ENCODE results near the gene PTCH2. TPM values are rescaled to one million over a fixed set of nuclear protein-coding genes. Genes with fewer than 3 reads are reported as not detected.

Gene PTCH2
- total RNA-seq, 1 experiment from 2014 or later, result 1.1 TPM

- no peaks in the 10 kb centered on the region for H3K9me3 Mint-ChIP-seq
- POLR2A ChIA-PET, result interaction anchor here (0.6 kb wide), 1 partner anchor 642 kb away, joined by 3 read pairs; no protein-coding TSS in a partner anchor
- H3K4me3 Mint-ChIP-seq, result no peak overlapping the region
- H3K36me3 Mint-ChIP-seq, result peaks cover 3% of the 10 kb centered on the region; the same call in 1 of the 2 replicates
- H3K4me1 Mint-ChIP-seq, result peaks cover 12% of the 10 kb centered on the region
- H3K27me3 Mint-ChIP-seq (ENCODE audit: low read depth), result no peaks in the 10 kb centered on the region
- ATAC-seq (no peak), DNase-seq (ENCODE audit: low spot score) (no peak)
- CTCF ChIA-PET, result interaction anchor here (1.0 kb wide), 1 partner anchor 67 kb away, joined by 3 read pairs; no protein-coding TSS in a partner anchor
- TF ChIP-seq TCF7 (CRISPR knock-in tag; IDR thresholded peaks at IDR 0.05; ENCODE audit: low read depth), result no peak
- no peak for TF ChIP-seq CREM (CRISPR knock-in tag; IDR thresholded peaks at IDR 0.05)
- no peak for TF ChIP-seq JAZF1 (CRISPR knock-in tag; IDR thresholded peaks at IDR 0.05)
- no peak for TF ChIP-seq NR2C2 (CRISPR knock-in tag; IDR thresholded peaks at IDR 0.05)
- no peak for TF ChIP-seq STAT6 (CRISPR knock-in tag; conservative IDR thresholded peaks at IDR 0.05; ENCODE audit: low read depth)
- no peak for TF ChIP-seq ZBTB43 (CRISPR knock-in tag; IDR thresholded peaks at IDR 0.05)
- H3K27ac Mint-ChIP-seq, result no peak overlapping the region; the same call in 1 of the 2 replicates
Observed at GRCh38 chr1:44851308-44851707, 8.3 kb upstream of the PTCH2 start.

- TF ChIP-seq NFE2L1 (CRISPR knock-in tag; IDR thresholded peaks at IDR 0.05), result no peak
- no peak for TF ChIP-seq JUN (CRISPR knock-in tag; IDR thresholded peaks at IDR 0.05)
- no peak for TF ChIP-seq HMGA2 (CRISPR knock-in tag; IDR thresholded peaks at IDR 0.05)
- TF ChIP-seq CDX4 (CRISPR knock-in tag; IDR thresholded peaks at IDR 0.05; ENCODE audit: borderline replicate concordance), result no peak
- TF ChIP-seq FOXJ3 (CRISPR knock-in tag; IDR thresholded peaks at IDR 0.05; ENCODE audit: borderline replicate concordance), result no peak
- TF ChIP-seq IRF2 (CRISPR knock-in tag; IDR thresholded peaks at IDR 0.05; ENCODE audit: borderline replicate concordance, low read depth), result no peak
- TF ChIP-seq, protein P1, sequence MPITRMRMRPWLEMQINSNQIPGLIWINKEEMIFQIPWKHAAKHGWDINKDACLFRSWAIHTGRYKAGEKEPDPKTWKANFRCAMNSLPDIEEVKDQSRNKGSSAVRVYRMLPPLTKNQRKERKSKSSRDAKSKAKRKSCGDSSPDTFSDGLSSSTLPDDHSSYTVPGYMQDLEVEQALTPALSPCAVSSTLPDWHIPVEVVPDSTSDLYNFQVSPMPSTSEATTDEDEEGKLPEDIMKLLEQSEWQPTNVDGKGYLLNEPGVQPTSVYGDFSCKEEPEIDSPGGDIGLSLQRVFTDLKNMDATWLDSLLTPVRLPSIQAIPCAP (CRISPR knock-in tag; IDR thresholded peaks at IDR 0.05), result no peak
- TF ChIP-seq ZNF512 (CRISPR knock-in tag; IDR thresholded peaks at IDR 0.05; ENCODE audit: borderline replicate concordance), result no peak
- TF ChIP-seq, protein P2, sequence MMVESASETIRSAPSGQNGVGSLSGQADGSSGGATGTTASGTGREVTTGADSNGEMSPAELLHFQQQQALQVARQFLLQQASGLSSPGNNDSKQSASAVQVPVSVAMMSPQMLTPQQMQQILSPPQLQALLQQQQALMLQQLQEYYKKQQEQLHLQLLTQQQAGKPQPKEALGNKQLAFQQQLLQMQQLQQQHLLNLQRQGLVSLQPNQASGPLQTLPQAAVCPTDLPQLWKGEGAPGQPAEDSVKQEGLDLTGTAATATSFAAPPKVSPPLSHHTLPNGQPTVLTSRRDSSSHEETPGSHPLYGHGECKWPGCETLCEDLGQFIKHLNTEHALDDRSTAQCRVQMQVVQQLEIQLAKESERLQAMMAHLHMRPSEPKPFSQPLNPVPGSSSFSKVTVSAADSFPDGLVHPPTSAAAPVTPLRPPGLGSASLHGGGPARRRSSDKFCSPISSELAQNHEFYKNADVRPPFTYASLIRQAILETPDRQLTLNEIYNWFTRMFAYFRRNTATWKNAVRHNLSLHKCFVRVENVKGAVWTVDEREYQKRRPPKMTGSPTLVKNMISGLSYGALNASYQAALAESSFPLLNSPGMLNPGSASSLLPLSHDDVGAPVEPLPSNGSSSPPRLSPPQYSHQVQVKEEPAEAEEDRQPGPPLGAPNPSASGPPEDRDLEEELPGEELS (CRISPR knock-in tag; IDR thresholded peaks at IDR 0.05), result no peak
- no peak for TF ChIP-seq NR2C2 (CRISPR knock-in tag; IDR thresholded peaks at IDR 0.05)
- TF ChIP-seq TCF7 (CRISPR knock-in tag; IDR thresholded peaks at IDR 0.05; ENCODE audit: low read depth), result no peak
- TF ChIP-seq MAX (CRISPR knock-in tag; IDR thresholded peaks at IDR 0.05), result no peak
- TF ChIP-seq CBFB (CRISPR knock-in tag; IDR thresholded peaks at IDR 0.05; ENCODE audit: low read depth), result no peak
- TF ChIP-seq ZNF219 (CRISPR knock-in tag; IDR thresholded peaks at IDR 0.05; ENCODE audit: borderline replicate concordance), result no peak
- no peak for TF ChIP-seq TEAD4 (CRISPR knock-in tag; IDR thresholded peaks at IDR 0.05)
- no peak for TF ChIP-seq NR3C1 (CRISPR knock-in tag; conservative IDR thresholded peaks at IDR 0.05; ENCODE audit: low read depth)
- H3K4me1 Mint-ChIP-seq, result peaks cover 12% of the 10 kb centered on the region
- no peak for DNase-seq (ENCODE audit: low spot score)
Observed at GRCh38 chr1:44849575-44850132, 6.6 kb upstream of the PTCH2 start.

More at GRCh38 chr1:44849575-44850132, 6.6 kb upstream of the PTCH2 start:
- no peak overlapping the region for H3K4me3 Mint-ChIP-seq
- H3K27ac Mint-ChIP-seq, result no peak overlapping the region
- H3K27me3 Mint-ChIP-seq (ENCODE audit: low read depth), result peaks cover 5% of the 10 kb centered on the region; the same call in 1 of the 2 replicates
- POLR2A ChIA-PET, result interaction anchor here (0.5 kb wide), 1 partner anchor 163 kb away, joined by 6 read pairs; no protein-coding TSS in a partner anchor
- no peaks in the 10 kb centered on the region for H3K36me3 Mint-ChIP-seq
- no peaks in the 10 kb centered on the region for H3K9me3 Mint-ChIP-seq
- ATAC-seq, result no peak
- CTCF ChIA-PET, result no interaction called here

All from WTC11 (cell line).